Endothelial cell of umbilical vein (primary cell): ENCODE measurements around the gene TMEM222. TPM values are rescaled to one million over a fixed set of nuclear protein-coding genes. Genes with fewer than 3 reads are reported as not detected.

Source experiments
- BruUV-seq: library from RNA; stranded (reverse); fragments of 400-500 nt; replicated peaks from 2 replicates; lab custom pipeline; 2021; lab: Mats Ljungman, UMichigan
- CTCF ChIA-PET: fragments of 300-600, 350-600 bp; sonication (Branson Sonifier 250); formaldehyde crosslinking; loops from one replicate; lab custom pipeline; 2021; ENCODE audit warnings: antibody characterized with exemption, inconsistent platforms; lab: Charles Lee
- POLR2A ChIA-PET: fragments of 300-600, 350-600 bp; sonication (Branson Sonifier 250); formaldehyde crosslinking; loops from one replicate; lab custom pipeline; 2021; ENCODE audit warnings: antibody characterized with exemption, inconsistent platforms; lab: Charles Lee
- DNase-seq: peaks from one replicate; pipeline ENCODE4 v3.0.0-alpha.2; 2011; ENCODE audit warnings: low read depth, low spot score
- FAIRE-seq: peaks from 2 replicates; lab custom pipeline; 2011; peaks lifted over from hg19 to GRCh38; lab: Jason Lieb, UNC
- H2AFZ ChIP-seq: 2 replicates; pipeline ENCODE4 v1.6.0; 2012; ENCODE audit warnings: low read depth, low read length, control low read depth, inconsistent platforms
- H3K27ac ChIP-seq: 2 replicates; pipeline ENCODE4 v1.5.1; 2011; ENCODE audit warnings: low read depth, mild to moderate bottlenecking, control low read depth, low read length, moderate library complexity; ENCODE audit not compliant: insufficient read depth
- H3K27me3 ChIP-seq, 2 experiments: 2 replicates each; pipeline versions ENCODE4 v1.6.0 to v1.6.1; 2011; ENCODE audit warnings: low read length in 2 of 2, mixed read lengths in 1 of 2; ENCODE audit not compliant: control insufficient read depth in 2 of 2, insufficient read depth in 2 of 2
- H3K36me3 ChIP-seq, 2 experiments: 2 replicates in 1 of 2; 3 replicates in 1 of 2; pipeline ENCODE4 v1.5.1; 2011; ENCODE audit warnings: low read length in 2 of 2, mild to moderate bottlenecking in 1 of 2, moderate library complexity in 1 of 2; ENCODE audit not compliant: control insufficient read depth in 2 of 2, insufficient read depth in 2 of 2; ENCODE audit errors: extremely low read depth in 1 of 2
- H3K4me1 ChIP-seq: 3 replicates; pipeline ENCODE4 v1.5.1; 2011; ENCODE audit warnings: mild to moderate bottlenecking, low read length; ENCODE audit not compliant: control insufficient read depth, insufficient read depth; ENCODE audit errors: extremely low read depth
- H3K4me2 ChIP-seq: 2 replicates; pipeline ENCODE4 v1.6.1; 2011; ENCODE audit warnings: low read length, control low read depth, mixed read lengths; ENCODE audit not compliant: insufficient read depth
- H3K4me3 ChIP-seq, 3 experiments: fragments of 200-600 bp in 1 of 3; sonication (generic), shearing (Covaris generic) in 1 of 3; replicated peaks in 1 of 3; 2 replicates each; pipeline ENCODE4 v1.5.1; 2011 to 2016; ENCODE audit warnings: control low read depth in 3 of 3, low read length in 3 of 3, mild to moderate bottlenecking in 2 of 3, inconsistent platforms in 1 of 3, low read depth in 1 of 3, moderate library complexity in 1 of 3; ENCODE audit not compliant: insufficient read depth in 1 of 3
- H3K79me2 ChIP-seq: 2 replicates; pipeline ENCODE4 v1.6.0; 2012; ENCODE audit warnings: low read length, inconsistent platforms; ENCODE audit not compliant: control insufficient read depth, insufficient read depth
- H3K9ac ChIP-seq: replicated peaks from 2 replicates; pipeline ENCODE3; 2011; ENCODE audit warnings: low read length, control low read depth; ENCODE audit not compliant: insufficient read depth; ENCODE audit errors: extremely low read depth
- H3K9me1 ChIP-seq: replicated peaks from 3 replicates; pipeline ENCODE4 v1.6.0; 2011; ENCODE audit warnings: mild to moderate bottlenecking, low read length; ENCODE audit not compliant: control insufficient read depth, insufficient read depth; ENCODE audit errors: extremely low read depth
- H3K9me3 ChIP-seq: replicated peaks from 2 replicates; pipeline ENCODE4 v1.5.1; 2012; ENCODE audit warnings: low read length, inconsistent platforms; ENCODE audit not compliant: control insufficient read depth, insufficient read depth
- H4K20me1 ChIP-seq: replicated peaks from 2 replicates; pipeline ENCODE3; 2011; ENCODE audit warnings: mild to moderate bottlenecking, low read length; ENCODE audit not compliant: control insufficient read depth, insufficient read depth; ENCODE audit errors: extremely low read depth
- EZH2 ChIP-seq: IDR thresholded peaks from 2 replicates; pipeline ENCODE4 v1.6.1; 2012; ENCODE audit warnings: borderline replicate concordance, low read depth, mild to moderate bottlenecking, moderate library complexity, low read length, inconsistent platforms; ENCODE audit not compliant: severe bottlenecking
- FOS ChIP-seq: IDR thresholded peaks from 2 replicates; pipeline ENCODE4 v1.6.1; 2011; ENCODE audit warnings: mild to moderate bottlenecking, low read length, moderate library complexity, borderline replicate concordance; ENCODE audit not compliant: insufficient read depth
- GATA2 ChIP-seq: IDR thresholded peaks from 2 replicates; pipeline ENCODE4 v1.7.0; 2011; ENCODE audit warnings: low read depth, mild to moderate bottlenecking, moderate library complexity, mixed read lengths, low read length; ENCODE audit not compliant: insufficient read length, insufficient read depth
- JUN ChIP-seq: IDR thresholded peaks from 2 replicates; pipeline ENCODE4 v1.6.1; 2011; ENCODE audit warnings: borderline replicate concordance, low read depth; ENCODE audit not compliant: insufficient read length, insufficient read depth
- MAX ChIP-seq: IDR thresholded peaks from 2 replicates; pipeline ENCODE4 v1.6.1; 2011; ENCODE audit not compliant: insufficient read depth, insufficient read length
- MYC ChIP-seq: IDR thresholded peaks from one replicate; pipeline ENCODE4 v1.6.1; 2011; ENCODE audit warnings: mild to moderate bottlenecking, low read depth, low read length
- POLR2A ChIP-seq: IDR thresholded peaks from 2 replicates; pipeline ENCODE4 v1.6.1; 2012; ENCODE audit warnings: low read depth, mild to moderate bottlenecking, control low read depth, low read length
- POLR2AphosphoS5 ChIP-seq: IDR thresholded peaks from 2 replicates; pipeline ENCODE4 v1.6.1; 2012; ENCODE audit warnings: low read depth, mild to moderate bottlenecking, control low read depth, low read length, moderate library complexity; ENCODE audit not compliant: insufficient read depth
- dilution Hi-C: fragments of 300-500 bp; cut with MboI; formaldehyde crosslinking; loops from one replicate; pipeline ENCODE4 v1.15.0; 2019; ENCODE audit warnings: low sequenced_read_pairs; ENCODE audit not compliant: extremely low pct_ligation_motif_present
- intact Hi-C: fragments of 100-400 bp; cut with micrococcal nuclease; formaldehyde crosslinking; loops from one replicate; pipeline ENCODE4 v1.10.0; 2022
- polyA plus RNA-seq, 4 experiments: library from polyadenylated mRNA; depleted of rRNA in 3 of 4; stranded (reverse) in 3 of 4; unstranded in 1 of 4; fragments of >200 nt; gene quantifications; 2 replicates each; pipeline versions ENCODE4 v1.2.1 to v1.2.3, GENCODE V29; 2011 to 2012; ENCODE audit warnings: missing spikeins in 1 of 4
- total RNA-seq: library from RNA; stranded (reverse); gene quantifications from 2 replicates; pipeline ENCODE4 v1.2.3, GENCODE V29; 2021
- TF ChIP-seq, protein P1 (sequence below), 2 donors: IDR thresholded peaks; 1 replicate in 1 of 2; 2 replicates in 1 of 2; pipeline ENCODE4 v1.5.1; 2011; ENCODE audit warnings: low read length in 2 of 2, mild to moderate bottlenecking in 2 of 2, moderate library complexity in 2 of 2, control low read depth in 1 of 2, inconsistent platforms in 1 of 2, low read depth in 1 of 2; ENCODE audit not compliant: insufficient read depth in 1 of 2; ENCODE audit errors: extremely low read depth in 1 of 2

TMEM222 gene
- total and polyA plus RNA-seq, 2 donors (not counting 3 experiments of a cell fraction or from before 2014, with no cell fraction given) = 45.8 to 76.1 TPM

- Histone ChIP-seq H3K9ac (no peak overlapping the region), H3K36me3 (peaks cover 0 to 4% of the 10 kb centered on the region in 2 experiments), H3K4me1 (peaks cover under 1% of the 10 kb centered on the region), H3K9me1 (no peaks in the 10 kb centered on the region), H3K27ac (no peak overlapping the region), H3K79me2 (no peaks in the 10 kb centered on the region), H2AFZ (no peak overlapping the region), H4K20me1 (no peaks in the 10 kb centered on the region), H3K4me2 (no peak overlapping the region), H3K4me3 (no peak overlapping the region), H3K9me3 (no peaks in the 10 kb centered on the region), H3K27me3 (no peaks in the 10 kb centered on the region)
- FAIRE-seq (no peak), DNase-seq (no peak)
- BruUV-seq = no TSS peak
- intact Hi-C loops (no loop called here), dilution Hi-C loops (no loop called here)
- ChIA-PET CTCF (interaction anchor here (2.5 to 4.8 kb wide), 3 partner anchors 14 to 36 kb away, joined by 11 to 45 read pairs (median 22); no protein-coding TSS in a partner anchor), POLR2A (no interaction called here)
- TF ChIP-seq EZH2 (no peak), MYC (no peak), POLR2AphosphoS5 (no peak), MAX (no peak), POLR2A (no peak), JUN (no peak), GATA2 (no peak), FOS (no peak)
- TF ChIP-seq, protein P1, sequence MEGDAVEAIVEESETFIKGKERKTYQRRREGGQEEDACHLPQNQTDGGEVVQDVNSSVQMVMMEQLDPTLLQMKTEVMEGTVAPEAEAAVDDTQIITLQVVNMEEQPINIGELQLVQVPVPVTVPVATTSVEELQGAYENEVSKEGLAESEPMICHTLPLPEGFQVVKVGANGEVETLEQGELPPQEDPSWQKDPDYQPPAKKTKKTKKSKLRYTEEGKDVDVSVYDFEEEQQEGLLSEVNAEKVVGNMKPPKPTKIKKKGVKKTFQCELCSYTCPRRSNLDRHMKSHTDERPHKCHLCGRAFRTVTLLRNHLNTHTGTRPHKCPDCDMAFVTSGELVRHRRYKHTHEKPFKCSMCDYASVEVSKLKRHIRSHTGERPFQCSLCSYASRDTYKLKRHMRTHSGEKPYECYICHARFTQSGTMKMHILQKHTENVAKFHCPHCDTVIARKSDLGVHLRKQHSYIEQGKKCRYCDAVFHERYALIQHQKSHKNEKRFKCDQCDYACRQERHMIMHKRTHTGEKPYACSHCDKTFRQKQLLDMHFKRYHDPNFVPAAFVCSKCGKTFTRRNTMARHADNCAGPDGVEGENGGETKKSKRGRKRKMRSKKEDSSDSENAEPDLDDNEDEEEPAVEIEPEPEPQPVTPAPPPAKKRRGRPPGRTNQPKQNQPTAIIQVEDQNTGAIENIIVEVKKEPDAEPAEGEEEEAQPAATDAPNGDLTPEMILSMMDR (IDR thresholded peaks at IDR 0.05; ENCODE audit: extremely low read depth in 1 of 2, insufficient read depth in 1 of 2, low read depth in 1 of 2, low read length in 2 of 2) = no peak
These were observed 37.8 kb downstream of the TMEM222 start for GRCh38 chr1:27359822-27360158.
